Activated T-helper 1 cell treated with anti-CD3 and anti-CD28 coated beads, Interleukin-12 subunit alpha, Interleukin-12 subunit beta, Interleukin-2, Interleukin-4 antibody, amounts not matched to agents 30 ng/mL and 10 ng/mL and 1 ng/mL, durations not matched to agents 14 hours and 24 hours and 36 hours (primary cell): ENCODE measurements around the gene RPRD1A. TPM values are rescaled to one million over a fixed set of nuclear protein-coding genes. Genes with fewer than 3 reads are reported as not detected.

Experiments used
- DNase-seq: peaks from one replicate; pipeline ENCODE4 v3.0.0; 2021; ENCODE audit warnings: low spot score
- H3K27ac Mint-ChIP-seq: one replicate; pipeline ENCODE4 v1.8.0; 2021; ENCODE audit warnings: mild to moderate bottlenecking, mixed read lengths
- H3K27me3 Mint-ChIP-seq: one replicate; pipeline ENCODE4 v1.8.0; 2022; ENCODE audit warnings: mild to moderate bottlenecking, moderate library complexity, mixed read lengths; ENCODE audit not compliant: insufficient read depth
- H3K36me3 Mint-ChIP-seq: one replicate; pipeline ENCODE4 v1.8.0; 2021; ENCODE audit warnings: low read depth, mixed read lengths
- H3K4me1 Mint-ChIP-seq: one replicate; pipeline ENCODE4 v1.8.0; 2021; ENCODE audit warnings: low read depth, mixed read lengths
- H3K4me3 Mint-ChIP-seq: one replicate; pipeline ENCODE4 v1.8.0; 2021; ENCODE audit warnings: mild to moderate bottlenecking, moderate library complexity, mixed read lengths
- H3K9me3 Mint-ChIP-seq: one replicate; pipeline ENCODE4 v1.8.0; 2021; ENCODE audit warnings: mixed read lengths
- intact Hi-C: fragments of 100-400 bp; cut with micrococcal nuclease; formaldehyde crosslinking; loops from one replicate; pipeline ENCODE4 v1.15.1; 2024
- total RNA-seq: library from RNA; stranded (reverse); gene quantifications from 2 replicates; pipeline ENCODE4 v1.2.3, GENCODE V29; 2022

RPRD1A gene
- total RNA-seq, 1 donor from 2014 or later = 20.5 TPM

DNA sequence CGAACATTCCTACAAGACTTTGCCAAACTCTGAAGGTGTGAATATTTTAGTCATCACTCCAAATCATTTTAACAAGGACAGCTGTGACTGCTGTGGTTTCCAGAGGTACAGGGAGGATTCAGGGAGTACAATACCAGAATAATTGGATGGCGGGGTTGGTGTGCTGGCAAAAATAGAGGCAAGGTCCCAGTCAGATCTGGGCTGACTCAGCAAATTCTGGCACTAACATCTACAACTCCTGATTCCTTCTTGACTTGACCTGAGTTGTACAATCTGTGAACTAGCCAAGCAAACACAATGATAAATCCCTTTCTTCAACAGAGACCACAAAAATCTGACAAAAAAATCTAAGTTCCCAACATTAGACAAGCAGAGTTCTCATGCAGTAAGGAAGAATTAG lies 54.5 kb downstream of the RPRD1A start:
- Mint-ChIP-seq H3K36me3 (no peaks in the 10 kb centered on the region), H3K27ac (no peak overlapping the region), H3K4me1 (no peaks in the 10 kb centered on the region), H3K9me3 (no peaks in the 10 kb centered on the region), H3K27me3 (no peaks in the 10 kb centered on the region), H3K4me3 (no peak overlapping the region)
- DNase-seq = no peak
- intact Hi-C loops = no loop called here

DNA sequence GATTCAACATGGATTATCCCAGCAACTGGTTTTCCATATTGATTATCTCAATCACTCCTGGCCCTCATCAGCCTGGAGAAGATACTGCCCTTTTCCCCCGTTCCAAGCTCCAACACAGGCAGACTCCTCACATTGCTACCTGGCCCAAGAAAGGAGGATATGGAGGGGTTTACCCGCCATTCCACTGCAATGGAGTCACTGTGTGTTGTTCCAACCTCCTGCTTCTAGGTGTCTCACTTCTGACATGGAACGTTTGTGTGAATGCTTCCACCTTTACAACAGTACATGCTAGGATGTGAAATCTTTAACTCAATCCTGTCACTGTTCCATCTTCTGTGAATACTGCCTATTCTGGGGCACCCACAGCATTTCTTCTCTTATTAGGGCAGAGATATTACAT lies 58.1 kb downstream of the RPRD1A start:
- intact Hi-C loops = no loop called here

DNA sequence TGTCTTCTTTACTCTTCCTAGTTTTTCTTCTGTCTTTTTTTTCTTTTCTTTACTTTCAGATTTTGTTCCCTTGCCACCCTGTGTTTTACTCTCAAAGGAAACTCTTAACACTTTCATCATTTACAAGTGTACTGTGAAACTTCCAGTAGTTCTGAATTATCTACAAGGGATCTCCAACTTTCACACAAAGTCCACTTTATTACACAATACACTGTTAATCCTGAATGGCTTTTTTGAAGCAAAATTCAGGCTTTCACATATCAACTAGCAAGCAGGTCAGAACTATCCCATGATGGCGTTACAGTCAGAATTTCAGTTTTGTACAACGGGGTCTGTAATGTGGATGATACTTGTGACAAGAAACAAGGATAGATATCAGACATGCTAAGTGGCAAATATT lies 60.4 kb downstream of the RPRD1A start:
- Mint-ChIP-seq H3K36me3 (no peaks in the 10 kb centered on the region), H3K27me3 (no peaks in the 10 kb centered on the region), H3K4me1 (no peaks in the 10 kb centered on the region), H3K9me3 (no peaks in the 10 kb centered on the region), H3K4me3 (no peak overlapping the region), H3K27ac (no peak overlapping the region)
- no peak for DNase-seq
- intact Hi-C loops = no loop called here

More for the DNA sequence above, 58.1 kb downstream of the RPRD1A start:
- no peak for DNase-seq
- Mint-ChIP-seq H3K4me3 (no peak overlapping the region), H3K36me3 (no peaks in the 10 kb centered on the region), H3K9me3 (no peaks in the 10 kb centered on the region), H3K27me3 (no peaks in the 10 kb centered on the region), H3K27ac (no peak overlapping the region), H3K4me1 (no peaks in the 10 kb centered on the region)

DNA sequence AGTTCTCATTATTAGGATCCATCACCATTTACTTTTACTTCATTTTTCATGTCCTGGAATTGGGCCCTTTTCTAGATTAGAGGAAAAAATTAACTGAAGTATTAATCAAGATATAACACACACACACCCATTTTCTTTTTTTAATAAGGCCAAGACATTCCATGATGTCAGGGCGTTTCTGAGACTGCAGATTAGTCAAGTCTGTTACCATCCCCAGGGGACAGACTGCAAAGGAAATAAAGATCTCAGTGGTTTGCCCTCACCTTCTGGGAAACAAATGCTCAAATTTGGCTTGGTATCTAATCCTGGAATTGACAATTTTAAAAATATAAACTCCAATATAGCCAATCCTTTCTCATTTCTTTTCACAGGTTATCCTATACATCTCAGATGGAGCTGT lies 67.4 kb downstream of the RPRD1A start:
- H3K9me3 Mint-ChIP-seq = no peaks in the 10 kb centered on the region
- H3K4me1 Mint-ChIP-seq = no peaks in the 10 kb centered on the region
- no peak overlapping the region for H3K27ac Mint-ChIP-seq
- intact Hi-C loops = no loop called here
- no peak for DNase-seq
- H3K36me3 Mint-ChIP-seq = no peaks in the 10 kb centered on the region
- H3K27me3 Mint-ChIP-seq = no peaks in the 10 kb centered on the region
- no peak overlapping the region for H3K4me3 Mint-ChIP-seq

DNA sequence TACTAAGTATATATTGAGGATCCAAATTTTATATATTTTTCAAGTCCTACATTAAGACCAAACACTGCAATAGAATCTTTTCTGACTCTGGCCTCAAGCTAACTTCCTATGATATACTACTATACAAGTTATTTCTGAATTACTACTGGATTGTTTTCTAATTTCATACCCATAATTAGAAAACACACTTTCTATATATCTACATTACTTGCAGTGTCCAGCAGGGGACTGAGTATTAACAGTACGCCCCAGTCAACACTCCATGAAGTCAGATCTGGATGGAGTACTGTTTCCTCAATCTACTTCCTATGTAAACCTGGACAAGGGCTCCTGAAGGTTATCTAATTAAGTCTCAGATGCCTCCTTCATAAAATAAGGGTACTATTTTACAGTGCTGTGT lies 68.4 kb downstream of the RPRD1A start:
- intact Hi-C loops = no loop called here
- no peaks in the 10 kb centered on the region for H3K36me3 Mint-ChIP-seq
- H3K9me3 Mint-ChIP-seq = no peaks in the 10 kb centered on the region
- H3K4me3 Mint-ChIP-seq = no peak overlapping the region
- no peak overlapping the region for H3K27ac Mint-ChIP-seq
- no peaks in the 10 kb centered on the region for H3K4me1 Mint-ChIP-seq
- no peak for DNase-seq
- H3K27me3 Mint-ChIP-seq = no peaks in the 10 kb centered on the region

DNA sequence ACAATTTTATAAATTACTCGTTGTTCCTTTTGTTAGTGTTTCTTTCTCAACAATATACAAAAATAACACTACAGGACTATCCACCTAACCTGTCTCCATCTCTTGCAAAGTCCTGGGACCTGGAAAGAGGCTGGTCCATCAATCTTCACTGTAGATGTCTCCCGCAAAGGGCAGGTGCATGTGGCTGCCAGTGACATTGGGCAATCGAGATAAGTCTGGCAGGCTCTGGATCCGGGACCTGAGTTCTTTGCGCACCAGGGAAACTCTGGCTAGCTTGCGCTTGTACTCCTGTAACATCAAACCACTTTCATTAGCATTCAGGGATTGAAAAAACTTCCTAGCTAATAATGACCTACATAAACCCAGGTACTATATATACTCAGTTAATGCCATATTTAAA lies 74.3 kb downstream of the RPRD1A start:
- intact Hi-C loops = no loop called here
- no peak for DNase-seq
- Mint-ChIP-seq H3K36me3 (peaks cover 8% of the 10 kb centered on the region), H3K9me3 (no peaks in the 10 kb centered on the region), H3K27me3 (no peaks in the 10 kb centered on the region), H3K4me3 (no peak overlapping the region), H3K4me1 (no peaks in the 10 kb centered on the region), H3K27ac (no peak overlapping the region)

DNA sequence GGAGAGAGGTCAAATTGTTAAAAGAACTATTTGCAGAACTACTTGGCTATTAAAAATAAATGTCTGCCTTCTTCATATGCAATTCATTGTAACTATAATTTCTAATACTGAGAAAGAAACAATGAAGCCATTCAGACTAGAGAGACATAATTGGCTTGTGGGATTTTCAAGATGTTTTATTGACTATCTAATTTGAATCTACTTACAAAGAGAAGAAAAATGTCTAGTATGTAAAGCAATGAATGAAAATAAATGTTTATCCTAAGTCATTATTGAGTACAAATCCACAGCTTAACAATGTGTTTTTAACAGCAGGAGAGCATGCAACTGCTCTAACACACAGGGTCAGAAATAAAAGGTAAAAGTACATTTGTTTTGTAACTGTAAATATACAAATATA lies 75.7 kb downstream of the RPRD1A start:
- intact Hi-C loops = no loop called here
- no peaks in the 10 kb centered on the region for H3K4me1 Mint-ChIP-seq
- H3K36me3 Mint-ChIP-seq = peaks cover 14% of the 10 kb centered on the region
- no peak for DNase-seq
- no peak overlapping the region for H3K27ac Mint-ChIP-seq
- no peaks in the 10 kb centered on the region for H3K9me3 Mint-ChIP-seq
- H3K27me3 Mint-ChIP-seq = no peaks in the 10 kb centered on the region
- H3K4me3 Mint-ChIP-seq = no peak overlapping the region

DNA sequence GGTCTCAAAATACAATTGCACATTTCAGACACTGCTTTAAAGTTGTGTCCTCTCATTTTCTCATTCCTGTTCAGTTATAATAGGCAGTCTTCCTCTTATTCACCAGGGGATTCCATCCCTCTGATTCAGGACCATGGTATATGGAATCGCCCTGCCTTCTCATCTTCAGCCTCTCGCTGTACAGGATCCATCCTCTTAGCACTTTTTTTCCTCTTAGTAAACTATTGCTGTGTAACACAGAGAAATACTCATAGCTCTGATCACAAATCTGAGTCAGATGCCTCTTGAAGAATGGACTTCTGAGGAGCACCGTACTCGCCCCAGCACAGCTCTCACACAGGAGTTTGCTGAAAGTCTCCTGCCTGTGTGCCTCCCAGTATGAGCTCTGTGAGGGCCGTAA lies 83.5 kb downstream of the RPRD1A start:
- Mint-ChIP-seq H3K36me3 (peaks cover 41% of the 10 kb centered on the region), H3K9me3 (no peaks in the 10 kb centered on the region), H3K4me1 (no peaks in the 10 kb centered on the region), H3K27ac (no peak overlapping the region), H3K4me3 (no peak overlapping the region), H3K27me3 (no peaks in the 10 kb centered on the region)
- DNase-seq = no peak
- intact Hi-C loops = no loop called here

DNA sequence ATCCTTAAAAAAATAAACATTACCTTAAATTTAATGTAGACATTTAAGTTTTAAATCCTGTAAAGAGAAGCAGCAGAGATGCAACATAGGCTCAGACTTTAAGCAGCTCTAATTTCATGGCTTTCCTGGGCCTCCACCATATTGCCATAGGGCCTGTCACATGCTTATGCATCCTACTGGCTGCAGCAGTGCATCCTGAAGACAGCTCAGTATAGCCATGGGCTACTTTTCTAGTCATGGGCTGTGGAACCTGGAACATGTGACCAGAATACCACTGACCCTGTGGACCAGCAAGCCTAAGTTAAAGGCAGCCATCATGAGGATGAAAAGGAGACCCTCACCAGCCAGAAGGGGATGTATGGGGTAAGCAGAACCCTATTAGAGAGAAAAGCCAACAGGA lies 84.2 kb downstream of the RPRD1A start:
- Mint-ChIP-seq H3K4me3 (no peak overlapping the region), H3K9me3 (no peaks in the 10 kb centered on the region), H3K4me1 (no peaks in the 10 kb centered on the region), H3K36me3 (peaks cover 39% of the 10 kb centered on the region), H3K27ac (no peak overlapping the region), H3K27me3 (no peaks in the 10 kb centered on the region)
- DNase-seq = no peak
- intact Hi-C loops = no loop called here

DNA sequence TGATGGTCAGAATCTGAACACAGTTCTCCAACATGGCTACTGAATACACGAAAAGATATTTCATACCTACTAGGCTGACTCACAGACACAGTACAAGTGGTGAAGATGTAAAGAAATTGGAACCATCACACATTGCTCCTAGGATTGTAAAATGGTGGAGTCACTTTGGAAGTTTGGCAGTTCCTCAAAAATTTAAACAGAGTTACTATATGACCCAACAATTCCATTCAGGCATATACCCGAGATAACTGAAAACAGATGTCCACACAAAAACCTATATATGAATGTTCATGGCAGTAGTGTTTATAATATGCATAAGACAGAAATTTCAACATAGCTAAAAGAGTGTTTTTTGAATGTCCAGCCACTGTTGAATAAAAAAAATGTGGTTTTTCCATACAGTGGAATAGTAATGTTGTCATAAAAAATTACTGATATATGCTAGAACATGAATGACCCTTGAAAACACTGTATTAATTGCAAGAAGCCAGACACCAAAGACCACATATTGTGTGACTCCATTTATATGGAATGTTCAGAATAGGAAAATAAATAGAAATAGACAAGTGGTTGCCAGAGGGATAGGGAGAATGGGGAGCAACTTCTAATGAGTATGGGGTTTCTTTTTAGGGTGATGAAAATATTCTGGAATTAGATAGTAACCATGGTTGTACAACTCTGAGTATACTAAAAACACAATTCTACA lies 84.8 kb downstream of the RPRD1A start:
- H3K4me1 Mint-ChIP-seq = no peaks in the 10 kb centered on the region
- H3K36me3 Mint-ChIP-seq = peaks cover 43% of the 10 kb centered on the region
- DNase-seq = no peak
- H3K9me3 Mint-ChIP-seq = no peaks in the 10 kb centered on the region
- no peak overlapping the region for H3K4me3 Mint-ChIP-seq
- intact Hi-C loops = no loop called here
- no peaks in the 10 kb centered on the region for H3K27me3 Mint-ChIP-seq
- no peak overlapping the region for H3K27ac Mint-ChIP-seq

DNA sequence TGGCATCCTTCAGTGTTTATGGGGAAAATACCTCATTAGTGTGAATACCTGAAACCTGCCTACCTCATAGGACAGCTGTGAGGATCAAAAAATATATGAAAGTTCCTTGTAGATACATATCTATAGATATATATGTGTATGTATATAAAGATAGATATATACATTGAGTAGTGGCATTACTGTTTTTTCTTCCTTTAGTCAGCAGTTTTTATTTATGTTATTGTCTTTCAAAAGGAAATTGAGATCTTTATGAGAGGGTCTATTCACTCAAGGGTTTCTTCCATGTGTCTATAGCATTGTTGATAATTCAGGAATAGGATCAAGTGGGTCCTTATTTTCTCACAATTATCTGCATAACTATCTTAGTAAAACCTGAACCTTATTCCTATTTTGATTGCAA lies 88.2 kb downstream of the RPRD1A start:
- no peaks in the 10 kb centered on the region for H3K27me3 Mint-ChIP-seq
- peaks cover 48% of the 10 kb centered on the region for H3K36me3 Mint-ChIP-seq

DNA sequence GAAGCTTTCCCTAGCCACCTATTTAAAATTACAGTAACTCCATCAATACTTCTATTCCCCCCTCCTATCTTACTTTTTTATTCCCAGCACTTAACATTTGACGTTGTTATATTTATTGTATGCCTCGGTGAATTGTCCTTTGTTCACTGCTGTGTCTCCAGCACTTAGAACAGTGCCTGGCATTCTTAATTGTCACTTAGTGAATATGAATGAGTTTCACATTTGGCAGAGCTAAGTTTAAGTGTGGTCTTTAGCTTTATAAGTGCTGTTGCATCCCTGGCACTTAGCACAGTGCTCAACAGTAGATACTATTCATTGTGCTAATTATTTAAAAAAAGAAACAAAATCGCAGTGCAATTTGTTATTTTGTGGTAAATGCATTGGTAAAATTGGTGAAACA lies 93.2 kb downstream of the RPRD1A start:
- Mint-ChIP-seq H3K27ac (peak overlapping the region; percentile 26), H3K4me3 (peak overlapping the region; percentile 98), H3K4me1 (peaks cover 47% of the 10 kb centered on the region), H3K36me3 (peaks cover 36% of the 10 kb centered on the region), H3K9me3 (no peaks in the 10 kb centered on the region), H3K27me3 (no peaks in the 10 kb centered on the region)
- DNase-seq = no peak
- intact Hi-C loops = loop anchor here (10.0 kb wide), 5 partner anchors 729 to 1109 kb away; partner anchors contain the start of genes KIAA1328, MAPRE2, TPGS2 and ZNF397

More for the DNA sequence above, 88.2 kb downstream of the RPRD1A start:
- Mint-ChIP-seq H3K4me1 (peaks cover 14% of the 10 kb centered on the region), H3K4me3 (no peak overlapping the region), H3K27ac (no peak overlapping the region), H3K9me3 (no peaks in the 10 kb centered on the region)
- intact Hi-C loops = loop anchor here (5.0 to 10.0 kb wide), 6 partner anchors 148 to 1114 kb away; partner anchors contain the start of genes ELP2, KIAA1328, MAPRE2 and SLC39A6
- no peak for DNase-seq

DNA sequence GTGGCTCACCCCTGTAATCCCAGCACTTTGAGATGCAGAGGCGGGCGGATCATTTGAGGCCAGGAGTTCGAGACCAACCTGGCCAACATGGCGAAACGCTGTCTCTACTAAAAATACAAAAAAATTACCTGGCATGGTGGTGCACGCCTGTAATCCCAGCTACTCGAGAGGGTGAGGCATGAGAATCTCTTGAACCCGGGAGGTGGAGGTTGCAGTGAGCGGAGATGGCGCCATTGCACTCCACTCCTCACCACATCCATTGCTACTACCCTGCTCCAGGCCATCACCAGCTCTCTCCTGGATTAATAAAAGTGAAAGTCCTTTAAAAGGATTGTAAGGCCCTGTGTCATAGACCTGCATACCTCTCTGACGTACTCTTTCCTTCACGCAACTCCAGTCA lies 93.7 kb downstream of the RPRD1A start:
- no peak for DNase-seq
- no peaks in the 10 kb centered on the region for H3K27me3 Mint-ChIP-seq
- peaks cover 35% of the 10 kb centered on the region for H3K36me3 Mint-ChIP-seq
- no peaks in the 10 kb centered on the region for H3K9me3 Mint-ChIP-seq
- intact Hi-C loops = loop anchor here (10.0 kb wide), 5 partner anchors 729 to 1109 kb away; partner anchors contain the start of genes KIAA1328, MAPRE2, TPGS2 and ZNF397
- peak overlapping the region; percentile 98 for H3K4me3 Mint-ChIP-seq
- H3K27ac Mint-ChIP-seq = peak overlapping the region; percentile 94
- H3K4me1 Mint-ChIP-seq = peaks cover 47% of the 10 kb centered on the region
